ENCODE data around the gene C1QTNF9B.

Gene C1QTNF9B

GRCh38 chr13:23870356-23871140 lies 26.8 kb downstream of the C1QTNF9B start:
- no peaks in the 10 kb centered on the region for H3K36me3 ChIP-seq (replicated peaks; ENCODE audit: low read depth, low read length)
- 0 out of 2 replicates have a peak overlapping the region, but pooled peaks have one; percentile 10 for H3K9ac ChIP-seq (ENCODE audit: low read length)
- peaks cover 19% of the 10 kb centered on the region for H3K4me1 ChIP-seq (ENCODE audit: low read length)
- H4K20me1 ChIP-seq (ENCODE audit: insufficient read depth, low read length) = no peaks in the 10 kb centered on the region
- H3K9me3 ChIP-seq (ENCODE audit: insufficient read depth, low read length) = no peaks in the 10 kb centered on the region
- no peaks in the 10 kb centered on the region for H3K27me3 ChIP-seq (ENCODE audit: low read depth, low read length)
- H3K4me3 ChIP-seq (ENCODE audit: low read length) = no peak overlapping the region
- no peak overlapping the region for H3K4me2 ChIP-seq (ENCODE audit: low read length)
- TF ChIP-seq EZH2phosphoT487 (IDR thresholded peaks at IDR 0.05; ENCODE audit: low read depth) (no peak), CTCF (IDR thresholded peaks at IDR 0.05; ENCODE audit: low read depth, low read length) (no peak)
- peak overlapping the region; percentile 12; the same call in 1 of the 2 replicates for H3K27ac ChIP-seq (ENCODE audit: low read length)
- H3K79me2 ChIP-seq (ENCODE audit: low read length) = no peaks in the 10 kb centered on the region
- H2AFZ ChIP-seq (ENCODE audit: low read depth, low read length) = no peak overlapping the region

- Histone ChIP-seq H3K9ac (ENCODE audit: low read length) (no peak overlapping the region), H3K79me2 (ENCODE audit: low read length) (no peaks in the 10 kb centered on the region), H3K36me3 (replicated peaks; ENCODE audit: low read depth, low read length) (no peaks in the 10 kb centered on the region), H3K4me1 (ENCODE audit: low read length) (peaks cover 22% of the 10 kb centered on the region), H3K9me3 (ENCODE audit: insufficient read depth, low read length) (no peaks in the 10 kb centered on the region), H2AFZ (ENCODE audit: low read depth, low read length) (no peak overlapping the region), H3K27ac (ENCODE audit: low read length) (no peak overlapping the region), H3K27me3 (ENCODE audit: low read depth, low read length) (no peaks in the 10 kb centered on the region), H4K20me1 (ENCODE audit: insufficient read depth, low read length) (no peaks in the 10 kb centered on the region), H3K4me2 (ENCODE audit: low read length) (no peak overlapping the region), H3K4me3 (ENCODE audit: low read length) (no peak overlapping the region)
- TF ChIP-seq EZH2phosphoT487 (IDR thresholded peaks at IDR 0.05; ENCODE audit: low read depth) (no peak), CTCF (IDR thresholded peaks at IDR 0.05; ENCODE audit: low read depth, low read length) (no peak)
These were observed 28.8 kb downstream of the C1QTNF9B start for GRCh38 chr13:23868521-23868920.

GRCh38 chr13:23867027-23867491 lies 30.2 kb downstream of the C1QTNF9B start:
- H3K27ac ChIP-seq (ENCODE audit: low read length) = no peak overlapping the region
- H3K36me3 ChIP-seq (replicated peaks; ENCODE audit: low read depth, low read length) = no peaks in the 10 kb centered on the region
- H3K4me2 ChIP-seq (ENCODE audit: low read length) = no peak overlapping the region
- no peak overlapping the region for H3K4me3 ChIP-seq (ENCODE audit: low read length)
- no peak overlapping the region for H3K9ac ChIP-seq (ENCODE audit: low read length)
- TF ChIP-seq EZH2phosphoT487 (IDR thresholded peaks at IDR 0.05; ENCODE audit: low read depth) = no peak
- no peak for TF ChIP-seq CTCF (IDR thresholded peaks at IDR 0.05; ENCODE audit: low read depth, low read length)
- H3K27me3 ChIP-seq (ENCODE audit: low read depth, low read length) = no peaks in the 10 kb centered on the region
- no peaks in the 10 kb centered on the region for H4K20me1 ChIP-seq (ENCODE audit: insufficient read depth, low read length)
- H2AFZ ChIP-seq (ENCODE audit: low read depth, low read length) = no peak overlapping the region
- no peaks in the 10 kb centered on the region for H3K79me2 ChIP-seq (ENCODE audit: low read length)
- H3K4me1 ChIP-seq (ENCODE audit: low read length) = peaks cover 22% of the 10 kb centered on the region
- H3K9me3 ChIP-seq (ENCODE audit: insufficient read depth, low read length) = no peaks in the 10 kb centered on the region

- Histone ChIP-seq H3K4me1 (ENCODE audit: low read length) (peaks cover 22% of the 10 kb centered on the region), H3K36me3 (replicated peaks; ENCODE audit: low read depth, low read length) (no peaks in the 10 kb centered on the region), H3K27me3 (ENCODE audit: low read depth, low read length) (no peaks in the 10 kb centered on the region), H3K4me3 (ENCODE audit: low read length) (no peak overlapping the region), H3K4me2 (ENCODE audit: low read length) (no peak overlapping the region), H3K79me2 (ENCODE audit: low read length) (no peaks in the 10 kb centered on the region), H3K9ac (ENCODE audit: low read length) (no peak overlapping the region), H2AFZ (ENCODE audit: low read depth, low read length) (no peak overlapping the region), H3K27ac (ENCODE audit: low read length) (no peak overlapping the region), H4K20me1 (ENCODE audit: insufficient read depth, low read length) (no peaks in the 10 kb centered on the region), H3K9me3 (ENCODE audit: insufficient read depth, low read length) (no peaks in the 10 kb centered on the region)
- TF ChIP-seq EZH2phosphoT487 (IDR thresholded peaks at IDR 0.05; ENCODE audit: low read depth) (no peak), CTCF (IDR thresholded peaks at IDR 0.05; ENCODE audit: low read depth, low read length) (no peak)
These were observed 30.8 kb downstream of the C1QTNF9B start for GRCh38 chr13:23866420-23867026.

All from OCI-LY3 (cell line).